Measurements from ENCODE around the gene PI4KA. TPM values are rescaled to one million over a fixed set of nuclear protein-coding genes. Genes with fewer than 3 reads are reported as not detected.
A peak's percentile ranks its signal among the peaks of the same experiment; 100 is the strongest.

The PI4KA gene
- total RNA-seq, 4 donors from 2014 or later: 69.8 to 115 (median 82.3) TPM

DNA sequence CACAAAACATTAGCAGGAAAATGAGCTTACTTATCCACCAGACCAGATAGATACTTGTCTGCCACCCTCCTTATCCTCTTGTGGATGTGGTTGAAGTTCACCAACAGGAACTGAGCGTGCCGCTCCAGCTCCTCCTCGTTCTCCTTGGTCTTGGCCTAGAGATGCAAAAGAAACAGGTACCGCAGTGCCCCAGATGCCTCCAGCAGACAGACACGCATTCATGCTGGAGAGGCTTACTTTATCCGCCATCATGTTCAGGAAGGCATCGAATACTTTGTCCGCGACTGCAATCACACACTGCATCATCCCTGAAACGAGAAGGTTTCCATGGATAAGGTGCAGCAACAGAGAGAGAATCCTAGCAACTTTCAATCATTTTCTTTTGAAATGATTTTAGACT, 105.7 kb downstream of the PI4KA start:
- no peak for DNase-seq (ENCODE audit: extremely low spot score)
- Histone ChIP-seq H3K27me3 (no peaks in the 10 kb centered on the region), H3K4me1 (peaks cover 8 to 40% (median 35%) of the 10 kb centered on the region in 4 donors), H3K4me3 (no peak overlapping the region), H3K9me3 (no peaks in the 10 kb centered on the region), H3K36me3 (peaks cover 19 to 88% (median 55%) of the 10 kb centered on the region in 4 donors), H3K27ac (replicated peaks in 1 of 4) (no peak overlapping the region)
- intact Hi-C loops (cut with DNase I): no loop called here
- 97% methylated on average over 10 of the region's 10 CpGs for WGBS
- no peak for TF ChIP-seq POLR2AphosphoS5 (IDR thresholded peaks at IDR 0.05)
- no peak for TF ChIP-seq POLR2A (IDR thresholded peaks at IDR 0.05; ENCODE audit: low read depth)
- TF ChIP-seq EP300 (IDR thresholded peaks at IDR 0.05): no peak
- TF ChIP-seq, protein P1, sequence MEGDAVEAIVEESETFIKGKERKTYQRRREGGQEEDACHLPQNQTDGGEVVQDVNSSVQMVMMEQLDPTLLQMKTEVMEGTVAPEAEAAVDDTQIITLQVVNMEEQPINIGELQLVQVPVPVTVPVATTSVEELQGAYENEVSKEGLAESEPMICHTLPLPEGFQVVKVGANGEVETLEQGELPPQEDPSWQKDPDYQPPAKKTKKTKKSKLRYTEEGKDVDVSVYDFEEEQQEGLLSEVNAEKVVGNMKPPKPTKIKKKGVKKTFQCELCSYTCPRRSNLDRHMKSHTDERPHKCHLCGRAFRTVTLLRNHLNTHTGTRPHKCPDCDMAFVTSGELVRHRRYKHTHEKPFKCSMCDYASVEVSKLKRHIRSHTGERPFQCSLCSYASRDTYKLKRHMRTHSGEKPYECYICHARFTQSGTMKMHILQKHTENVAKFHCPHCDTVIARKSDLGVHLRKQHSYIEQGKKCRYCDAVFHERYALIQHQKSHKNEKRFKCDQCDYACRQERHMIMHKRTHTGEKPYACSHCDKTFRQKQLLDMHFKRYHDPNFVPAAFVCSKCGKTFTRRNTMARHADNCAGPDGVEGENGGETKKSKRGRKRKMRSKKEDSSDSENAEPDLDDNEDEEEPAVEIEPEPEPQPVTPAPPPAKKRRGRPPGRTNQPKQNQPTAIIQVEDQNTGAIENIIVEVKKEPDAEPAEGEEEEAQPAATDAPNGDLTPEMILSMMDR (IDR thresholded peaks at IDR 0.05): no peak

DNA sequence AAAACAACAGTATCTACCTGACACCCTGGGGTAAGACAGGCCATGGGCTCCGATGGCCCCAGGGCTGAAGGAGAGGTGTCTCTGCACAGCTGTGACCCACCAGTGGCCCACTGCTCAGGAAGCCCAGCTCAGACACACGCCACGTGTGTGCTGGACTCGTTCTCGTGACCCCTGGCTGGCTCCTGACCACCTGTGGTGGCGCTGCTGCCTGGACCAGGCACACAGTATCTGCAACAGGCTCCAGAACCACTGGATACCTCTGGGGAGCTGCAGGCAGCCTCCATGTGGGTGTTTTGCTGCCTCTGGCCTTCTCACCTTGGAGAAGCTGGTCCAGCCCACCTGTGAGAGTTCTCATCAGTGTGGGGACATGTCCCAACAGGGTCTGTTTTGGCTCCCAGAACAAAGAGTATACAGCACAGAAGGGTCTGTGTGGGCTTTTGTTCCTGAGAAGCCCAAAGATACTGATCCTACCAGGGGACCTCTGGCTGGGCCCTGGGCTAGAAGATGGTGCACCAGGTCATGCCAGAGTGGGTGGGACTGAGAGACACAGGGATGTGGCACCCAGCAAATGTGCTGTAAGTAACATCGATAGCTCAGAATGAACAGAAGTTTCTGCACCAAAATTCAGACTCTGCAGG, 106.4 kb downstream of the PI4KA start:
- 100% methylated on average over 4 of the region's 7 CpGs for WGBS

DNA sequence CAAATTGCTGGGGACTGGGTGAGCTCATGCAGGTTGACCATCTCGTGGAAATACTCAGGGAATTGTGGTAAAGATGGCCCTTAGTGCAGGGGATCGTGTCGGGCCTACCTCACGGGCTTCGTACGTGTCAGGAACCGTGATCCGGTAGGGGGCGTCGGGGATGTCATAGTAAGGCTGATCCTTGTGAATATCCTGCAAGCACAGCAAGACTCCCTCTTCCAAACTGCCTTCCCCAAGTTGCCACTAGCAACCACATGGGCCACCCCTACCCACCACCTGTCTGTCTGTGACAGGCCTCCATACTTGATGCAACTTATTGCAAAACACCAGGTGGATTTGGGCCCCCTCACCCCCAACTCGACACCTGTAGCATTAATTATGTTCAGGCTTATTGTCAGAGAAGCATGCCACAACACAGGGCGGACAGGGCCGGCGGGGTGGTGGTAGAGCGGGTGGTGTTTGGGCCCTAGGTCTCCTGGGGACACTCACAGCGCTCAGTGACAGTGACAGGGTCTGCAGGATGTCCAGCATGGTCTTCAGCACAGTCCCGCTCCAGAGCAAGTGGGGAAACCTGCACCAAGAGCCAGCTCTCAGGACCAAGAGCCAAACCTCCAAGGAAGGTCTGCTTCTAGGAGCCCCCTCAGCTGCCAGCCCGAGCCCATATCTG, 107.3 kb downstream of the PI4KA start:
- whole genome bisulfite sequencing: 88% methylated on average over 13 of the region's 18 CpGs
- no peak for DNase-seq (ENCODE audit: extremely low spot score)
- H3K9me3 ChIP-seq: no peaks in the 10 kb centered on the region
- no peak overlapping the region for H3K4me3 ChIP-seq
- intact Hi-C loops (cut with DNase I): no loop called here
- TF ChIP-seq EP300 (IDR thresholded peaks at IDR 0.05): no peak
- TF ChIP-seq, protein P1 (IDR thresholded peaks at IDR 0.05): no peak
- no peak for TF ChIP-seq POLR2A (IDR thresholded peaks at IDR 0.05; ENCODE audit: low read depth)
- no peak for TF ChIP-seq POLR2AphosphoS5 (IDR thresholded peaks at IDR 0.05)
- H3K27me3 ChIP-seq: no peaks in the 10 kb centered on the region
- peaks cover 29 to 91% (median 61%) of the 10 kb centered on the region in 4 donors for H3K36me3 ChIP-seq
- H3K27ac ChIP-seq (replicated peaks in 1 of 4): peak overlapping the region in 3 of 4 donors; percentile 11 to 76 (median 63)
- peaks cover 8 to 42% (median 36%) of the 10 kb centered on the region in 4 donors for H3K4me1 ChIP-seq

More for the DNA sequence above, 106.4 kb downstream of the PI4KA start:
- H3K27ac ChIP-seq (replicated peaks in 1 of 4): no peak overlapping the region
- H3K36me3 ChIP-seq: peaks cover 21 to 88% (median 55%) of the 10 kb centered on the region in 4 donors
- no peaks in the 10 kb centered on the region for H3K9me3 ChIP-seq
- DNase-seq (ENCODE audit: extremely low spot score): no peak
- intact Hi-C loops (cut with DNase I): no loop called here
- H3K4me3 ChIP-seq: no peak overlapping the region
- TF ChIP-seq, protein P1 (IDR thresholded peaks at IDR 0.05): no peak
- no peak for TF ChIP-seq POLR2AphosphoS5 (IDR thresholded peaks at IDR 0.05)
- TF ChIP-seq EP300 (IDR thresholded peaks at IDR 0.05): no peak
- TF ChIP-seq POLR2A (IDR thresholded peaks at IDR 0.05; ENCODE audit: low read depth): no peak
- H3K27me3 ChIP-seq: no peaks in the 10 kb centered on the region
- peaks cover 8 to 42% (median 36%) of the 10 kb centered on the region in 4 donors for H3K4me1 ChIP-seq

DNA sequence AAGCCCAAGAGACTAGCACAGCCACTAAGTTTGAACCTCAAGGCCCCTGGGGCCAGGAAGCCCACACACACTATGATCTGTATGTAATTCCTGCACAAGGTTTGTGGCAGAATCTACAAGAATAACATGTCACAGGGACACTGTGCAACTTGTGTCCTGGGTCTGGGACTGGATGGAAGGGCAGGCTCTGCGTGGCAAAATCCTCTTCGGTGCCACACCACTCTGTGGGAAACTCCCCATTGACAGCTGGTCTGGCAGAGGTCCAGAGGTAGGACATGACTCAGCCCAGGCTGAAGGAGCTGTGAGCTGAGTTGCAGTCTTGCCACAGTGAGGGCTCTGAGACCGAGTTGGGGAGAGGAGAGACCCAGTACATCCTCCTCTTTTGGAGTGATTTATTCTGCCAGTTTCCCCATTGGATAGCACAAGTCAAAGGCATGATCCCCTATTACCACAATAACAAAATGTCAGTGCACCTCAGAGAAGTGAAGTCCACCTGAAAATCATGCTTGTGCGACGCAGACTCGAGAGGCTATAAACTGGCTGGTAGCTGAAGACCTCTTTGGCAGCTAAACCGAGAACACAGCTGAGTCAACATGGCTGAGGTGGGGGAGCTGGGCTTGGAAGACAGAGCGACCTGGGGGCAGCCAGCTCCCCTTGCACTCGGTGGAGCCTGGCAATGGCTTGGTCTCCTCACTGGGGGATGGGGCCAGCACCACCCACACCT, 108.0 kb downstream of the PI4KA start:
- Histone ChIP-seq H3K27me3 (no peaks in the 10 kb centered on the region), H3K27ac (replicated peaks in 1 of 4) (peak overlapping the region; percentile 11 to 76 (median 52)), H3K9me3 (no peaks in the 10 kb centered on the region), H3K4me3 (no peak overlapping the region), H3K4me1 (peaks cover 8 to 42% (median 36%) of the 10 kb centered on the region in 4 donors), H3K36me3 (peaks cover 29 to 87% (median 64%) of the 10 kb centered on the region in 4 donors)
- intact Hi-C loops (cut with DNase I): no loop called here
- 68% methylated on average over 6 of the region's 9 CpGs for WGBS
- DNase-seq (ENCODE audit: extremely low spot score): no peak
- TF ChIP-seq POLR2AphosphoS5 (IDR thresholded peaks at IDR 0.05): peak in 1 of 2 donors; percentile 13
- no peak for TF ChIP-seq EP300 (IDR thresholded peaks at IDR 0.05)

DNA sequence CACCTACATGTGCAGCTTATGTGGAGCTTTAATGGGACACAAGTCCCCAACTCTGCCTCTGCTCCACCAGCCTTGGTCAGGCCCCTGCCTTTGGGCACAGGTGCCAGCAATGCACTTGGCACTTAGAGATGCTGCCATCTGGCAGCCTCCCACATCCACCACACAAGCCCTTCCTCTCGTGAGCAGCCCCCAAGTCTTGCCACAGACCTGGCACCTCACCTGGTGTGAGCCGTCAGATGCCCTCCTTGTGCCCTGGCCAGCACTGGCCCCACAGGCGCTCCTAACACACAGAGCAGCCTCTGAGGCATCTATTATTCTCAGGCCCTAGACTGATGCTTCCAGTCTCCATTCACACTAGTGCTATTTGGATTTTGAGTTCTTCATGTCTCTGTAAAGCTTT, 109.2 kb downstream of the PI4KA start:
- TF ChIP-seq, protein P1 (IDR thresholded peaks at IDR 0.05): no peak
- TF ChIP-seq POLR2A (IDR thresholded peaks at IDR 0.05; ENCODE audit: low read depth) (no peak), POLR2AphosphoS5 (IDR thresholded peaks at IDR 0.05) (no peak), EP300 (IDR thresholded peaks at IDR 0.05) (no peak)
- Histone ChIP-seq H3K27me3 (no peaks in the 10 kb centered on the region), H3K4me3 (no peak overlapping the region), H3K27ac (replicated peaks in 1 of 4) (peak overlapping the region; percentile 50 to 76 (median 58)), H3K4me1 (peaks cover 8 to 42% (median 36%) of the 10 kb centered on the region in 4 donors), H3K36me3 (peaks cover 39 to 89% (median 68%) of the 10 kb centered on the region in 4 donors), H3K9me3 (no peaks in the 10 kb centered on the region)
- intact Hi-C loops (cut with DNase I): no loop called here
- DNase-seq (ENCODE audit: extremely low spot score): no peak
- WGBS: 58% methylated on average over 3 of the region's 3 CpGs

Measured in esophagus muscularis mucosa (tissue), 4 donors.